Measurements from ENCODE around the gene EEPD1. TPM values are rescaled to one million over a fixed set of nuclear protein-coding genes. Genes with fewer than 3 reads are reported as not detected.
"Not testable (repeated sequence)": the region's sequence is repeated elsewhere in the genome, so short reads cannot be mapped to it uniquely, and the experiment has no call there.

The EEPD1 gene
- total RNA-seq (100 to 1,000 TPM in 1 of 5 donors, 10 to 100 TPM in 4; 14.0 to 134 (median 21.4) TPM), polyA plus RNA-seq (10 to 100 TPM; 14.8 to 23.5 (median 17.4) TPM)
- long read RNA-seq, donor 1, full-length matches to known transcripts = 1 of 1 reads
- long read RNA-seq, donor 1, partial matches to known transcripts = 0 of 1 reads
- long read RNA-seq, donor 1, other reads (novel, unspliced or antisense) = 0 of 1 reads
- long read RNA-seq, donor 2 = 0 reads
- long read RNA-seq, donor 3, partial matches to known transcripts = 0 of 2 reads
- long read RNA-seq, donor 3, other reads (novel, unspliced or antisense) = 0 of 2 reads
- long read RNA-seq, donor 4, full-length matches to known transcripts = 1 of 1 reads
- long read RNA-seq, donor 4, partial matches to known transcripts = 0 of 1 reads
- long read RNA-seq, donor 4, other reads (novel, unspliced or antisense) = 0 of 1 reads
- long read RNA-seq, donor 5, full-length matches to known transcripts = 6 of 6 reads
- long read RNA-seq, donor 5, partial matches to known transcripts = 0 of 6 reads
- long read RNA-seq, donor 5, other reads (novel, unspliced or antisense) = 0 of 6 reads
- long read RNA-seq, donor 6, full-length matches to known transcripts = 7 of 7 reads
- long read RNA-seq, donor 6, partial matches to known transcripts = 0 of 7 reads
- long read RNA-seq, donor 6, other reads (novel, unspliced or antisense) = 0 of 7 reads
- long read RNA-seq, donor 7, full-length matches to known transcripts = 7 of 7 reads
- long read RNA-seq, donor 7, partial matches to known transcripts = 0 of 7 reads
- long read RNA-seq, donor 7, other reads (novel, unspliced or antisense) = 0 of 7 reads
- long read RNA-seq, donor 8, full-length matches to known transcripts = 1 of 1 reads
- long read RNA-seq, donor 8, partial matches to known transcripts = 0 of 1 reads
- long read RNA-seq, donor 8, other reads (novel, unspliced or antisense) = 0 of 1 reads
- long read RNA-seq, donor 9, partial matches to known transcripts = 0 of 1 reads
- long read RNA-seq, donor 9, other reads (novel, unspliced or antisense) = 0 of 1 reads
- long read RNA-seq, donor 10 = 0 reads

DNA sequence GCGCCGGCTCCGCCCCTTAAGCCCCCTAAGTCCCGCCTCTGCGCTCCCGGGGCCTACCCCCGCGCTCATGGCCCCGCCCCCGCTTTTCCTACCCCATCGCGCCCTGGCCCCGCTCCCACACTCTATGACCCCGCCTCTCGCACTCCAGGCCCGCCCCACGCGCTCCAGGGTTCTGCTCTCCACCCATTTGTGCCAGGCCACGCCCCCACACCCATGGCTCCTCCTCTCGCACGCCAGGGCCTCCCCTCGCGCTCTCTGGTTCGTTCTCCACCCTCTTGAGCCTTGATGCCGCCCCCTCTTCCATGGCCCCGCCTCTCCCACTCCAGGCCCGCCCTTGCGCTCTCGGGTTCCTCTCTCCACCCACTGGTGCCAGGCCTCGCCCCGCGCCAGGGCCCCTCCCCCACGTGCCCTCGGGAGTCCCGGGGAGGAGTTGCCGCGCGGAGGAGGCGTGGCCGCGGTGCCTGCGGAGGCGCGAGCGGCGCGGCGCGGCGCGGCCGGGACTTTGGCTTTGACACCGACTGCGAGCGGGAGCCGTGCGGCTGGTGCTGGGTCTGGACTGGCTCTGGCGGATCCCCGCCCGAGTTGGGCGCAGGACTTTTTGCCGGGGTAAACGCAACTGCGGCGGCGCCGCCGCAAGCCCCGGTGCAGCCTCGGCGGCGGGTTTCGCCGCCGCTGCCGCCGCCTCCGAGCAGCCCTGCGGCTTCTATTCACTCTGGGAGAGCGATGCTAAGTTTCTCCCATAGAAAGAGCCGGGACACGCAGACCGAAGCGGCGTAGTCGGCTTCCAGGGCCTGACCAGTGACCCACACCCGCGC is at the start of gene EEPD1:
EEPD1 (plus strand) TSS at position 499 of the 815 bp plus-strand sequence. CDS start 1,071 bp downstream, outside the sequence.
- TF ChIP-seq EP300 (IDR thresholded peaks at IDR 0.05) (no peak), POLR2AphosphoS5 (IDR thresholded peaks at IDR 0.05) (peak; percentile 76 to 94 (median 93)), POLR2A (IDR thresholded peaks at IDR 0.05) (peak in 1 of 4 donors; percentile 24)
- TF ChIP-seq, protein P1, sequence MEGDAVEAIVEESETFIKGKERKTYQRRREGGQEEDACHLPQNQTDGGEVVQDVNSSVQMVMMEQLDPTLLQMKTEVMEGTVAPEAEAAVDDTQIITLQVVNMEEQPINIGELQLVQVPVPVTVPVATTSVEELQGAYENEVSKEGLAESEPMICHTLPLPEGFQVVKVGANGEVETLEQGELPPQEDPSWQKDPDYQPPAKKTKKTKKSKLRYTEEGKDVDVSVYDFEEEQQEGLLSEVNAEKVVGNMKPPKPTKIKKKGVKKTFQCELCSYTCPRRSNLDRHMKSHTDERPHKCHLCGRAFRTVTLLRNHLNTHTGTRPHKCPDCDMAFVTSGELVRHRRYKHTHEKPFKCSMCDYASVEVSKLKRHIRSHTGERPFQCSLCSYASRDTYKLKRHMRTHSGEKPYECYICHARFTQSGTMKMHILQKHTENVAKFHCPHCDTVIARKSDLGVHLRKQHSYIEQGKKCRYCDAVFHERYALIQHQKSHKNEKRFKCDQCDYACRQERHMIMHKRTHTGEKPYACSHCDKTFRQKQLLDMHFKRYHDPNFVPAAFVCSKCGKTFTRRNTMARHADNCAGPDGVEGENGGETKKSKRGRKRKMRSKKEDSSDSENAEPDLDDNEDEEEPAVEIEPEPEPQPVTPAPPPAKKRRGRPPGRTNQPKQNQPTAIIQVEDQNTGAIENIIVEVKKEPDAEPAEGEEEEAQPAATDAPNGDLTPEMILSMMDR (IDR thresholded peaks at IDR 0.05) = no peak
- H3K4me1 ChIP-seq = peaks cover 40 to 53% (median 49%) of the 10 kb centered on the region in 4 donors

DNA sequence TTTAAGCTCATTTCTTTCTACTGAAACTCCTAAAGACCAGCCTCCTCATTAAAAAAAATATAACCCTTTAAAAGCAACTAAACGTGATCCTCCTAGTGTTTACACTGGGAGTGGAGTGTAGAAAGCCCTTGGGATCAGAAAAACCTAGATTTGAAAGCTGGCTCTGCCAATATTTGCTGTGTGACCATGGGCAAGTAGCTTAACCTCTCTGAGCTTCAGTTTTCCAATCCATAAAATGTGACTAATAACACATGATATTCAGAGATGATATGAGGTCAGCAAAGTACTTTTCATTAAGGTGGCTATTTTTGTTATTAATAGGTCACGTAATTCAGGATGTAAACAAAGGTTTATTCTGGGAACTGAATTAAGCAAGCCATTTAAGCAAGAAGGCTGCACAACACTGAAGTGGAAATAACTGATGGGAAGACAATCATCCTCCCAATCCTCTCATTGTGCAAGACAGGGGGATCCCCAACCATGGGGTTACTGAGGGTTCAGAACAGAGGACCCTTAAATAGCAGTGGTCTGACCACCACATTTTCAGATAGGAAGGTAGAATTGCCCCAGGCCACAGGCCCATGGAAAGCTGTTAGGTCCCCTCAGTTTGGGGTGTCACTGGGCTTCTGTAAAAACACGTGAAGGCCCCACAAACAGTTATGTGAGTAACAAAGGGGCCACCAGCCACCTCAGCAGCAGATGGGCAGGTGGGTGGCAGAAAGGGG is 49.1 kb upstream of the EEPD1 start:
- no peaks in the 10 kb centered on the region for H3K9me3 ChIP-seq
- H3K4me1 ChIP-seq = peaks cover 0 to 2% (median 0%) of the 10 kb centered on the region in 4 donors
- intact Hi-C loops (cut with DNase I; ENCODE audit: low total_unique reads) = no loop called here
- no peak overlapping the region for H3K4me3 ChIP-seq
- DNase-seq = no peak
- H3K27me3 ChIP-seq = no peaks in the 10 kb centered on the region
- 47 to 64% (median 58%) methylated on average over 3 of the region's 3 CpGs for WGBS, 5 donors
- TF ChIP-seq POLR2A (IDR thresholded peaks at IDR 0.05) (no peak), POLR2AphosphoS5 (IDR thresholded peaks at IDR 0.05) (no peak), EP300 (IDR thresholded peaks at IDR 0.05) (no peak)
- TF ChIP-seq, protein P1 (IDR thresholded peaks at IDR 0.05) = no peak
- no peaks in the 10 kb centered on the region for H3K36me3 ChIP-seq
- H3K27ac ChIP-seq = no peak overlapping the region

More for the DNA sequence above, at the start of gene EEPD1:
- intact Hi-C loops (cut with DNase I; ENCODE audit: low total_unique reads) = loop anchor here (10.0 kb wide), 1 partner anchor 142 kb away; no protein-coding TSS in a partner anchor
- Histone ChIP-seq H3K4me3 (peak within 1 kb of the TSS; percentile 60 to 91 (median 81)), H3K27ac (peak within 1 kb of the TSS; percentile 90 to 95 (median 94)), H3K27me3 (no peaks in the 10 kb centered on the region), H3K36me3 (no peaks in the 10 kb centered on the region), H3K9me3 (peaks cover 0 to 7% (median 0%) of the 10 kb centered on the region in 4 donors)
- 0 to 1% (median 0%) methylated on average over 34 to 88 of the region's 88 CpGs for WGBS, 5 donors
- peak; percentile 100 for DNase-seq

DNA sequence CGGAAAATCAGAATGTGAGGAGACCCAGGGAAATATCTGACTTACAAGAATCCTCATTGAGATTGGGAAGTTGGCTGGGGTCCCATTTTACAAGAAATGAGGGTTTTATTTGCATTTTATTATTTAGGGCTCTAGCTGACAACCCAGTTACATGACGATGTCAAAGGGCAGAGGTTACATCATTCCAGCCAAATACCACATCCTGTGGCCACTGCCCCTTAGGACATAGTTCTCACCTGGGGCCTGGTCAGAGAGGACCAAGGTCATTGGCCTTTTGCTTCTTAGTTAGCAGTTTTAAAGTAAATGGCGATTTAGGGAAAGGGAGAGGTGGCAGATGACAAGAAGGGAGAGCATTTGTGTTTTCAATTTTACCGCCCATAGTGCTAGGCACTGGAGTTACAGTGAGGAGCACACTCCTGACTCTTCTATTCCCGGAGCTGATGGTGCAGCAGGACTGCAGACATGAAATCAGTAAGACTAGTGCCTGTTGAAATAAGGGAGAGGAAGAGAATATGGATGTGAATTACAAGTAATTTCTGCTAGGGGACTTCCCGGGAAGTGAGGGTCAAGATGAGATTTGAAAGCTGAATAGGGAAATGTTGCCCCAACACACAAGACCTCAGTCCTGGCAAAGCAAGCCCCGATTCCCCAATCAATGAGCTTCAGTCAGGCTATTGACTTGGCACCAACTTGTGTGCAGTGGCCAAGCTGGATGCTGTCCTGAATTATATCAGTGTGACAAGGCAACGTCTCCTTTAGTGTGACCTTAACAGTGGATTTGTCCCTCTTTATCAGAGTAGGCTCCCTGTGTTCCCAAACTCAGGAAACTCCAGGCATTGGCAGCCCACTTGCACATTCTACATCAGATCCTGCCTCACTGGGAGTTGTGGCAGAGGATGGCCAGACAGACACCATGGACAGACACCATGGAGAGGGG is 45.8 kb upstream of the EEPD1 start:
- H3K4me3 ChIP-seq; H3K36me3 ChIP-seq; H3K4me1 ChIP-seq; DNase-seq; H3K27ac ChIP-seq; intact Hi-C loops (cut with DNase I; ENCODE audit: low total_unique reads); H3K27me3 ChIP-seq; H3K9me3 ChIP-seq: not testable (repeated sequence)
- WGBS, 5 donors = 83 to 90% (median 89%) methylated on average over 5 to 7 of the region's 8 CpGs
